GM21723 (cell line): ENCODE results near the gene TMEM63A.
A peak's percentile ranks its signal among the peaks of the same experiment; 100 is the strongest.
"Not testable (repeated sequence)": the region's sequence is repeated elsewhere in the genome, so short reads cannot be mapped to it uniquely, and the experiment has no call there.

Experiments
- ATAC-seq: cut with Tn5 transposase; IDR thresholded peaks from one replicate; pipeline ENCODE4 v1.9.1; 2021; ENCODE audit warnings: mild to moderate bottlenecking, moderate library complexity; ENCODE audit not compliant: unreplicated experiment

Gene TMEM63A

GRCh38 chr1:225823811-225824261 lies 58.3 kb downstream of the TMEM63A start:
- no peak for ATAC-seq

GRCh38 chr1:225822655-225823403 lies 59.4 kb downstream of the TMEM63A start:
- no peak for ATAC-seq

GRCh38 chr1:225820522-225821120 lies 61.6 kb downstream of the TMEM63A start:
- no peak for ATAC-seq

- no peak for ATAC-seq
These were observed 62.6 kb downstream of the TMEM63A start for GRCh38 chr1:225819346-225820192.

- no peak for ATAC-seq
These were observed 64.0 kb downstream of the TMEM63A start for GRCh38 chr1:225818229-225818628.

- no peak for ATAC-seq
These were observed 64.5 kb downstream of the TMEM63A start for GRCh38 chr1:225817611-225818061.

- ATAC-seq: no peak
These were observed 65.3 kb downstream of the TMEM63A start for GRCh38 chr1:225816643-225817538.

GRCh38 chr1:225815526-225816178 lies 66.5 kb downstream of the TMEM63A start:
- ATAC-seq: no peak

- ATAC-seq: not testable (repeated sequence)
These were observed 67.1 kb downstream of the TMEM63A start for GRCh38 chr1:225815090-225815489.

GRCh38 chr1:225814381-225814780 lies 67.8 kb downstream of the TMEM63A start:
- ATAC-seq: no peak

GRCh38 chr1:225813214-225813964 lies 68.8 kb downstream of the TMEM63A start:
- no peak for ATAC-seq

- no peak for ATAC-seq
These were observed 69.5 kb downstream of the TMEM63A start for GRCh38 chr1:225812488-225813213.

GRCh38 chr1:225811622-225812487 lies 70.3 kb downstream of the TMEM63A start:
- ATAC-seq: no peak

GRCh38 chr1:225810579-225811538 lies 71.3 kb downstream of the TMEM63A start:
- ATAC-seq: not testable (repeated sequence)

GRCh38 chr1:225809842-225810578 lies 72.2 kb downstream of the TMEM63A start, which contains the start of gene EPHX1:
TSS of gene EPHX1 (plus strand) at chr1:225810124. CDS start at chr1:225828730, 18,606 bp downstream.
- peak; percentile 99 for ATAC-seq

- no peak for ATAC-seq
These were observed 74.0 kb downstream of the TMEM63A start for GRCh38 chr1:225808136-225808535.
